NCI-H2171 treated with DMSO at 0.1 percent for 48 hours (cell line): ENCODE data around the gene HAAO.

Source experiments
- DNase-seq: peaks from one replicate; lab custom pipeline; 2025; lab: John Stamatoyannopoulos, UW

HAAO gene

GRCh38 chr2:42812899-42813479, 20.6 kb upstream of the HAAO start:
- peak; percentile 43 for DNase-seq

GRCh38 chr2:42810971-42811811, 18.8 kb upstream of the HAAO start:
- DNase-seq, result peak; percentile 85

- peak; percentile 94 for DNase-seq
Measured at GRCh38 chr2:42810121-42810970, 18.0 kb upstream of the HAAO start.

- no peak for DNase-seq
Measured at GRCh38 chr2:42809819-42810120, 17.4 kb upstream of the HAAO start.

GRCh38 chr2:42809131-42809818, 16.9 kb upstream of the HAAO start:
- DNase-seq, result peak; percentile 57

GRCh38 chr2:42808301-42808700, 15.9 kb upstream of the HAAO start:
- no peak for DNase-seq

- no peak for DNase-seq
Measured at GRCh38 chr2:42806786-42807185, 14.4 kb upstream of the HAAO start.

GRCh38 chr2:42804891-42805290, 12.5 kb upstream of the HAAO start:
- DNase-seq, result no peak

GRCh38 chr2:42804338-42804737, 12.0 kb upstream of the HAAO start:
- no peak for DNase-seq

GRCh38 chr2:42802150-42802549, 9.8 kb upstream of the HAAO start:
- no peak for DNase-seq

- DNase-seq, result no peak
Measured at GRCh38 chr2:42801381-42801780, 9.0 kb upstream of the HAAO start.

GRCh38 chr2:42800981-42801380, 8.6 kb upstream of the HAAO start:
- no peak for DNase-seq

- DNase-seq, result no peak
Measured at GRCh38 chr2:42800461-42800962, 8.1 kb upstream of the HAAO start.

GRCh38 chr2:42799881-42800280, 7.5 kb upstream of the HAAO start:
- no peak for DNase-seq

GRCh38 chr2:42797281-42797680, 4.9 kb upstream of the HAAO start:
- no peak for DNase-seq

GRCh38 chr2:42796427-42797248, 4.3 kb upstream of the HAAO start:
- no peak for DNase-seq

GRCh38 chr2:42795841-42796301, 3.5 kb upstream of the HAAO start:
- DNase-seq, result peak; percentile 78

- no peak for DNase-seq
Measured at GRCh38 chr2:42795275-42795674, 2.9 kb upstream of the HAAO start.

- no peak for DNase-seq
Measured at GRCh38 chr2:42794271-42795046, 2.1 kb upstream of the HAAO start.
